ENCODE results near the gene FHIT.

- TF ChIP-seq POLR2AphosphoS5 (IDR thresholded peaks at IDR 0.05) (no peak), POLR2A (IDR thresholded peaks at IDR 0.05) (no peak), CTCF (IDR thresholded peaks at IDR 0.05) (no peak)
Observed at GRCh38 chr3:61182662-61183061, 68.6 kb downstream of the FHIT start.
